MM.1S (cell line): Measurements from ENCODE around the gene CAPN9.

Experiments
- DNase-seq: peaks from one replicate; pipeline ENCODE4 v3.0.0-alpha.2; 2015
- H2AFZ ChIP-seq: fragments of 300-600 bp; sonication (generic); 2 replicates; pipeline ENCODE4 v1.6.0; 2016; ENCODE audit warnings: antibody characterized with exemption, low read length
- H3F3A ChIP-seq: fragments of 300-600 bp; sonication (generic); 2 replicates; pipeline ENCODE4 v1.6.1; 2016; ENCODE audit warnings: mild to moderate bottlenecking, antibody characterized with exemption, low read length, moderate library complexity, mixed read lengths; ENCODE audit not compliant: insufficient read depth
- H3K27ac ChIP-seq: fragments of 300-600 bp; sonication (generic); 2 replicates; pipeline ENCODE4 v1.5.1; 2016; ENCODE audit warnings: mild to moderate bottlenecking, low read length
- H3K27me3 ChIP-seq: fragments of 300-600 bp; sonication (generic); replicated peaks from 2 replicates; pipeline ENCODE4 v1.6.0; 2016; ENCODE audit warnings: low read length; ENCODE audit not compliant: insufficient read depth
- H3K36me3 ChIP-seq: fragments of 300-600 bp; sonication (generic); replicated peaks from 2 replicates; pipeline ENCODE4 v1.6.1; 2016; ENCODE audit warnings: mild to moderate bottlenecking, low read length, mixed read lengths; ENCODE audit not compliant: insufficient read depth
- H3K4me1 ChIP-seq: fragments of 300-600 bp; sonication (generic); 2 replicates; pipeline ENCODE4 v1.6.1; 2016; ENCODE audit warnings: low read length, mixed read lengths
- H3K4me2 ChIP-seq: fragments of 300-600 bp; sonication (generic); 2 replicates; pipeline ENCODE4 v1.6.0; 2016; ENCODE audit warnings: low read depth, low read length
- H3K4me3 ChIP-seq: fragments of 300-600 bp; sonication (generic); 2 replicates; pipeline ENCODE4 v1.5.1; 2016; ENCODE audit warnings: low read length, mixed read lengths
- H3K79me2 ChIP-seq: fragments of 300-600 bp; sonication (generic); 2 replicates; pipeline ENCODE4 v1.6.1; 2016; ENCODE audit warnings: mixed run types, low read length, mixed read lengths
- H3K9ac ChIP-seq: fragments of 300-600 bp; sonication (generic); 2 replicates; pipeline ENCODE4 v1.6.1; 2016; ENCODE audit warnings: low read length, mixed read lengths
- H3K9me2 ChIP-seq: fragments of 300-600 bp; sonication (generic); replicated peaks from 2 replicates; pipeline ENCODE4 v1.6.1; 2016; ENCODE audit warnings: mild to moderate bottlenecking, low read length, mixed read lengths; ENCODE audit not compliant: insufficient read depth
- H3K9me3 ChIP-seq: fragments of 300-600 bp; sonication (generic); replicated peaks from 2 replicates; pipeline ENCODE4 v1.6.1; 2016; ENCODE audit warnings: mild to moderate bottlenecking, low read length, mixed read lengths; ENCODE audit not compliant: insufficient read depth
- H4K20me1 ChIP-seq: fragments of 300-600 bp; sonication (generic); 2 replicates; pipeline ENCODE4 v1.6.1; 2016; ENCODE audit warnings: mild to moderate bottlenecking, low read length, moderate library complexity, mixed read lengths; ENCODE audit not compliant: insufficient read depth
- EZH2 ChIP-seq: fragments of 300-600 bp; sonication (generic); optimal IDR thresholded peaks from 2 replicates; pipeline ENCODE3; 2017; ENCODE audit warnings: low read depth, mild to moderate bottlenecking, antibody characterized with exemption, low read length, mixed read lengths
- EZH2phosphoT487 ChIP-seq: fragments of 300-600 bp; sonication (generic); IDR thresholded peaks from 2 replicates; pipeline ENCODE4 v1.6.1; 2018; ENCODE audit warnings: antibody characterized with exemption, low read length
- TF ChIP-seq, protein P1 (sequence below): fragments of 300-600 bp; sonication (generic); IDR thresholded peaks from 2 replicates; pipeline ENCODE4 v1.5.1; 2016; ENCODE audit warnings: antibody characterized with exemption, low read length, mixed read lengths

The CAPN9 gene

DNA sequence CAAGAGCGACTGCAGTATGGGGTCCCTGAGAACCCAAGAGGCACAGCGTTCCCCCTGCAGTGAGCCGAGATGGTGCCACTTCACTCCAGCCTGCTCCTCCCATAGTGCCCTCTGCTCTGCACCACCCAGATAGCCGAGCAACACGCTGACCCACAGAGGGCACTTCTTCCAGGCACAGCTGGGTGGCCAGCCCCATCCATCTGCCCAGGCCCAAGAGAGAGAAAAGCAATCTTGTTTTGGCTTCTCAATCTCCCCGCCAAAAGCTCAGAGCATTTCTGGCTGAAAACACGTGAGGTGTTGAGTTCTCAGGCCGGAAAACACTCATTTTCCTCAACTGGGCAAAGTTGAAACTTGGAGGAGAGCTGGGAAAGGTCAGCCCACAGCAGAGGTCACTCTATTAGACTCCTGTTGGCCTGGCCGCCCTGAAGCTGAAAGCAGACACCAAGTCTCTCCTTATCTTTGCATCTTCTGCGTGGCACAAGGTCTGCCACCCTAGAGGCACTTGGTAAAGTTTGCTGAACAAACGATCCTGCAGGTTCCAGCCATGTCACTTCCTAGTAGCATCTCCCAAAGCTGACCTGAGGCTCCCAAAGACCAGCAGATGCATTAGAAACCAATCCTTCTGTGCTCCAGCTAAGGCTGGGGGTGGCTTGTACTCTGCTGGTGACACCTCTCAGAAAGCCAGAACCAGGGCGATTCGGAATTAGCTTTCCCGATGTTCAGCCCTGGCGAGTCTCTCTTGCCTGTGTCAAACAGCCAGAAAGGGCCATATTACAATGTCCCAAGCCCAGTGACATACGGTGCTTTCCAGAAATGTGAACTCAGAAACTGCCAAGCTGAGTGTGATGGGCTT, 10.9 kb downstream of the CAPN9 start:
- no peaks in the 10 kb centered on the region for H3K79me2 ChIP-seq
- no peak overlapping the region for H3K4me2 ChIP-seq
- DNase-seq, result no peak
- H3K9ac ChIP-seq, result no peak overlapping the region
- no peak overlapping the region for H3K4me3 ChIP-seq
- no peaks in the 10 kb centered on the region for H3K9me3 ChIP-seq
- no peaks in the 10 kb centered on the region for H3F3A ChIP-seq
- H3K4me1 ChIP-seq, result no peaks in the 10 kb centered on the region
- H3K27ac ChIP-seq, result no peak overlapping the region
- no peaks in the 10 kb centered on the region for H3K27me3 ChIP-seq
- no peak overlapping the region for H2AFZ ChIP-seq
- TF ChIP-seq EZH2 (no peak), EZH2phosphoT487 (no peak)
- TF ChIP-seq, protein P1, sequence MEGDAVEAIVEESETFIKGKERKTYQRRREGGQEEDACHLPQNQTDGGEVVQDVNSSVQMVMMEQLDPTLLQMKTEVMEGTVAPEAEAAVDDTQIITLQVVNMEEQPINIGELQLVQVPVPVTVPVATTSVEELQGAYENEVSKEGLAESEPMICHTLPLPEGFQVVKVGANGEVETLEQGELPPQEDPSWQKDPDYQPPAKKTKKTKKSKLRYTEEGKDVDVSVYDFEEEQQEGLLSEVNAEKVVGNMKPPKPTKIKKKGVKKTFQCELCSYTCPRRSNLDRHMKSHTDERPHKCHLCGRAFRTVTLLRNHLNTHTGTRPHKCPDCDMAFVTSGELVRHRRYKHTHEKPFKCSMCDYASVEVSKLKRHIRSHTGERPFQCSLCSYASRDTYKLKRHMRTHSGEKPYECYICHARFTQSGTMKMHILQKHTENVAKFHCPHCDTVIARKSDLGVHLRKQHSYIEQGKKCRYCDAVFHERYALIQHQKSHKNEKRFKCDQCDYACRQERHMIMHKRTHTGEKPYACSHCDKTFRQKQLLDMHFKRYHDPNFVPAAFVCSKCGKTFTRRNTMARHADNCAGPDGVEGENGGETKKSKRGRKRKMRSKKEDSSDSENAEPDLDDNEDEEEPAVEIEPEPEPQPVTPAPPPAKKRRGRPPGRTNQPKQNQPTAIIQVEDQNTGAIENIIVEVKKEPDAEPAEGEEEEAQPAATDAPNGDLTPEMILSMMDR, result no peak
- no peaks in the 10 kb centered on the region for H3K9me2 ChIP-seq
- H3K36me3 ChIP-seq, result no peaks in the 10 kb centered on the region
- H4K20me1 ChIP-seq, result no peaks in the 10 kb centered on the region

DNA sequence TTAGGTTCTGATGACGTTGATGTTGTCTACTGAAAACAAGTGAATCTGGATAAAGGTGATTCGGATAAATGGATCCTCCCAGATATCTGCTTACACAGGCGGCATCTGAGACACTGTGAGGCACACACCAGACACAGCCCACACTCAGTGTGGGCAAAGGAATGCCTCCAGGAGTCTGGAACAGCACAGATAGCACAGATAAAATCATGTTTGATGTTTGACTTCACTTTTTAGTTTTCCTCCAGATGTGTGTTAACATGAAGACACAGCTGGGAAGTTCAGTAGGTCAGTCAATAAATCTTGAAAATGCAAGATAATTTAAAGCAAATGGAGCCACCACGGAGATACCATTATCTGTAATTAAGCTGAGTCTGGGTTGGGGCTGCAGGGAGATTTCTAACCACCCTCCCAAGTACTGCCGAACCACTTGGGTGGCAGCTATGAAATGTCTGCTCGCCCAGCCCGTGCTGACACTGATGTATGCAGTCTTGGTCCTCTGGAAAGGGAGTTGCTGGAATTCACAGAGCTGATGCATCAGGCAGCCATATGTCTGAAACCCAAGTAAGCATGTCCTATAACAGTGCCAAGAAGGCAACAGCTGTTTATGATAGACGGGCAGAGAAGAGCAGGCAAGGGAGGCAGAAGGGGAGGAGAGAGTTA, 11.7 kb downstream of the CAPN9 start:
- Histone ChIP-seq H2AFZ (no peak overlapping the region), H3K36me3 (no peaks in the 10 kb centered on the region), H3K9me2 (no peaks in the 10 kb centered on the region), H3K27me3 (no peaks in the 10 kb centered on the region), H3K4me2 (no peak overlapping the region), H3K79me2 (no peaks in the 10 kb centered on the region), H3F3A (no peaks in the 10 kb centered on the region), H3K4me1 (no peaks in the 10 kb centered on the region), H3K27ac (no peak overlapping the region), H4K20me1 (no peaks in the 10 kb centered on the region), H3K9me3 (no peaks in the 10 kb centered on the region), H3K9ac (no peak overlapping the region), H3K4me3 (no peak overlapping the region)
- no peak for DNase-seq
- TF ChIP-seq EZH2phosphoT487 (no peak), EZH2 (no peak)
- TF ChIP-seq, protein P1, result no peak

DNA sequence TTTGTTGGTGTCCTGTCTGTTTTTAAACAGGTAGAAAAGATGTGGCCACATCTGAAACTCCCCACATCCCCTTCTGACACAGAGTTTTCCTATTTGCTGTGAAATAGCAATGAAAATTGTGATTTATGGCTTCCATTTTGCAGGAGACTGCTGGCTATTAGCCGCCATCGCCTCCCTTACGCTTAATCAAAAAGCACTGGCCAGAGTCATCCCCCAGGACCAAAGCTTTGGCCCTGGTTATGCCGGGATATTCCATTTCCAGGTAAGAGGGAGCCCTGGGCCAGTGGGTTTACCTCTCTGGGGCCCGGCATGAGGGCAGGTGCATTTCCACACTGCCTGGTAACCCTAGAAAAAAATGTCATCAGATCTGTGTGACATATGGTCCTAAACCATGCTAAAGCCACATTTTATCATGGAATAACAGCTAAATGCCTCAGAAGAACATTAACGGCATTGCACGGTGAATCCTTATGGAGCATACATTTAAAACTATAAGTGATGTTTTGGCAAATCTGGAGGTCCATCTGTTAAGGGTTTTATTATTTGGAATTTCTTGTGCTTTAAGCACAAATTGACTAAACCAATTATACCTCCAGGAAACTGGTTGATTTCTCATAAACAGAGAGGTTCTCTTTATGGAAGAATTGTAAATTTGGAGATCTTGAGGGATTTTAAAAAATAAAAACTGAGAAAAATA, 12.3 kb downstream of the CAPN9 start:
- Histone ChIP-seq H4K20me1 (no peaks in the 10 kb centered on the region), H3K79me2 (no peaks in the 10 kb centered on the region), H3K27me3 (no peaks in the 10 kb centered on the region), H3K9me3 (no peaks in the 10 kb centered on the region), H3F3A (no peaks in the 10 kb centered on the region), H3K4me3 (no peak overlapping the region), H3K36me3 (no peaks in the 10 kb centered on the region), H3K4me2 (no peak overlapping the region), H2AFZ (no peak overlapping the region), H3K27ac (no peak overlapping the region), H3K9ac (no peak overlapping the region), H3K4me1 (no peaks in the 10 kb centered on the region), H3K9me2 (no peaks in the 10 kb centered on the region)
- TF ChIP-seq EZH2 (no peak), EZH2phosphoT487 (no peak)
- TF ChIP-seq, protein P1, result no peak
- no peak for DNase-seq
